ENCODE results near the gene NOTCH3.

Gene NOTCH3

GRCh38 chr19:15200553-15201364 is at the start of gene NOTCH3:
Gene NOTCH3 (minus strand): TSS chr19:15200995. CDS start chr19:15200905, 90 bp downstream.
- DNase-seq, result peak; percentile 20

DNA sequence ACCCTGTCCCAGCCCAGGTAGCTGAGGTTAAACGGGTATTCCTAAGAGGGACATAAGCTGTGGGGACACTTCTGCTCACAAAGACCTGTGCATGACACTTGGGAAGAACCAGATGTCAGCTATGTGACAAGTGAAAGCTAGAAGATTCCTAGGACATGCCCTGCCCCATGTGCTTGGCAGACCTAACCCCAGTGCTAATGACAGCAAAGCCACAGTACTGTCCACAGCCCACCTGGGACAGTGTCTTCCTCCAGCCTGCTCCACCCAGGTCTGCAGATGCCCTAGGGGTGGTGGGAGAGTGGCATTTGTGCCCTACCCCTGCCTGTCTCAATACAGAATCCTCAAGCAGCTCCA is 49.8 kb upstream of the NOTCH3 start:
- DNase-seq, result no peak

DNA sequence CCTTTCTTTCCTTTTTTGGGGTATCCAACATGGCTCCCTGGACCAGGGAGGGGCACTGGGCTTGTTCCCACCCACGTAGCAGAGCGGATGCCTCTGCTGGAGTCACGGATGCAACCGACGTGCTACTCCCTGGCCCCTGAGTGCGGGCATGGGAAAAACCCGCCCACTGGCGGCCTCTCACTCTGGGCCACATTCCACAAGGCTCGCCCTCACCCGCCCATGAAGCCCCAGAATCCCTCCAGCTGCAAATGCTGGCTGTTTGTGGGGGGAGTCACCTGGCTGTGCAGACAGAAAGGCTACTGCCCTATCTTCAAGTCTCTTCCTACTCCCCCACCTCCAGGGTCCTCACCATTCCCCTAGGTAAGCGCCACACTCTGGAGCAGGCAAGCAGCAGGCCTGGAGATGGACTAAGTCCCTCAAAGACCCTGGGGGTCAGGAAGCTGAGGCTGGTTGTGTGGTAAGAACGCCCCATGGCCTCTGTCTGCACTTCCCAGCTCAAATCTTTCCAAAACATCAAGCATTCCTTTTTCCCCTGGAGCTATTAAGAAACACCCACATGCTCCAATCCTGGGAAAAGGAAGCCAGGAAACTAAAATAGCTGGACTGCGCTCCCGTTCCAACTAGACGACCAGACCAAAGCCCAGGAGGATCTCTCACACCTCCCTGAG is 49.3 kb upstream of the NOTCH3 start:
- peak; percentile 86 for DNase-seq

- no peak for DNase-seq
These were observed 48.7 kb upstream of the NOTCH3 start for GRCh38 chr19:15249528-15249874.

DNA sequence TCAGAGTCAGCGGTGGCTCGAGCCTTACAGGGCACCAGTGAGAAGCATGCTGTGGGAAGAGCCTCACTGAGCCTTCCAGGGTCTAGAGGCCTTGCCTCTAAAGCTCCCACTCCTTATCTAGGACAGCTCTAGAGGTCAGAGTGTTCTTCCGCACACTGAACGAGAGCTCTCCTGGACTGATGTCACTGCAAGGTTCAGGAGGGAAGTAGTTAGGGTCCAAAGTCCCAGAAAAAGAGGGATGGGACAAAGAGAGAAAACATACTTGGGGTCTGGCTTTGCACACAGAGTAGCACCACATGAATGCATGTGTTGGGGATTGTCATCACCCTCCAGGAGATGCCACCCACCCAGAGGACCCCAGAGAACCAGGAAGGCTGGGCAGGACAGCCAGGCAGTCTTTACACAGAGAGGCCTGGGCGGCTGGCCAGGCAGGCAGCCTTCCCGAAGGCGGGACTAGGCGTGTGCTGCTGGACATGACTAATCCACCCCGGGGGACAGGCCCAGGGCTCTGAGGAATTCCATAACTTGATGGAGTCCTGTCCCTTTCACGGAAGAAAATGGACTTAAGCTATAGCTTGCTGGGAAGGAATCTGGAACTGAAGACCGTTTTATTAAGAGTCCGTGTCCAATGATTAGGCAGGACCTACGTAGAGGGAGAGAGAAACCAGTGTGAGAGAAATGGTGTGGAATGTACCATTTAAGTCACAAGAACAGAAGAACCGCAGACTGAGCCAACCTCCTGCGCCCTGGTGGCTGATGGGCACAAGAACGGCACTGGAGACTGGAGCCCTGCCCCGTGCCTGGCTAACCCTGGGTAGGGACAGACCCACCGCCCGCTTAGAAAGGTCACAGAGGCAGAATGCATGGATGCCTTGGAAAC is 48.1 kb upstream of the NOTCH3 start:
- DNase-seq, result peak; percentile 90

DNA sequence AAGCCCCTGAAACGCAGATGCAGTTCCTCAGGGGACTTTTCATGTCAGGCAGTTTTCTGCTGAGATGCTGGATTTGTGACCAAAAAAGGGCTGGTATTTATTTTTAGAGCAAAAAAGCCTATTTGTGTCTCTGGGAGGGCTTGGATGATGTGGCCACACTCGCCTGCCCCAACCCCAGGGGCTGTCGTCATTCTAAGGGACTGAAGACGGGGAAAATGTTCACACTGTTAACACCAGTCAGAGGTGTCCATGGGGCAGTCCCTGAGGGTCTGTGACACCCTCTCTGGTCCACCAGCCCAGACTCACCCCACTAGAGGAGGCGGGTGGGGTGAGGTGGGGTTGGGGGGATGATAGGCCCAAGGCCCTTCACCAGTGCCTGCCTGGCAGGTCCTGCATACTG is 47.3 kb upstream of the NOTCH3 start:
- no peak for DNase-seq

- DNase-seq, result no peak
These were observed 46.6 kb upstream of the NOTCH3 start for GRCh38 chr19:15247107-15248014.

- DNase-seq, result no peak
These were observed 45.3 kb upstream of the NOTCH3 start for GRCh38 chr19:15246198-15246481.

DNA sequence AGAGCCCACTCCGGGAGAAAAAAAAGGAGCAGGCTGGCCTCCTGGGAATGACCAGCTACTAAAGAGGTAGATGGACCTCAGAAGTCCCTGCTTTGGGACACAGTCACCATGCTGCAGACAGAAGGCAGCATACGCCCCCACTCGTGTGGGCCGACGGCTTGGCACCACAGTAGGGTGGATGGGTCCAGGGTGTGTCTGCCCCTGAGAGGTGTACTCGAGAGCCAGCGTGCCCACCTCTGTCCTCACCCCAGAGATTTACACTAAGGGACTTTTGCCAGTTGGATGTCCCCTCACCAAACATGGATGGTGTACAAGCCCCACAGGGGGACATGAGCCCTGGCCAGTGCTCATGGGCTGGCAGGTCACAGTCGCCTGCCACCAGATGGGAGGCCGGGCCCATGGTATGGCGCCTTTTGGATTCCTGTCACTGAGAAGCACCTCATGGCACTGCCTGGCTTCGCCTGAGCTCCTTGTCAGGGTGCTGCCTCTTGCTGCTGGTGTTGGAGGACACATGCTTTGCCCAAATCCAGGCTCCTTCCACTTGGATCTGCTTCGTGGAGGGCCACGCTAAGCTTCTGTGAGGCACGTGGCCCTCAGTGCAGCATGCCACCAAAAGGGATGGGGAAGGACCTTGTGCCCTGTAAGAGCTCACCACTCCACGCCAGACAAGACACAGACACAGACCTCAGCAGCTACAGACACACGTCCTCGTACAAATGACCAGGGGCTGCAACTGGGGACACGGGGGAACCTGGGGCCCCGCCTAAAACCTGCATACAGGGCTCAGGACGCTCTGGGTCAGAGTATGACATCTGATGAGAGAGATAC is 44.8 kb upstream of the NOTCH3 start:
- no peak for DNase-seq

GRCh38 chr19:15244808-15245207 is 44.0 kb upstream of the NOTCH3 start:
- DNase-seq, result no peak

- no peak for DNase-seq
These were observed 43.5 kb upstream of the NOTCH3 start for GRCh38 chr19:15244106-15244803.

DNA sequence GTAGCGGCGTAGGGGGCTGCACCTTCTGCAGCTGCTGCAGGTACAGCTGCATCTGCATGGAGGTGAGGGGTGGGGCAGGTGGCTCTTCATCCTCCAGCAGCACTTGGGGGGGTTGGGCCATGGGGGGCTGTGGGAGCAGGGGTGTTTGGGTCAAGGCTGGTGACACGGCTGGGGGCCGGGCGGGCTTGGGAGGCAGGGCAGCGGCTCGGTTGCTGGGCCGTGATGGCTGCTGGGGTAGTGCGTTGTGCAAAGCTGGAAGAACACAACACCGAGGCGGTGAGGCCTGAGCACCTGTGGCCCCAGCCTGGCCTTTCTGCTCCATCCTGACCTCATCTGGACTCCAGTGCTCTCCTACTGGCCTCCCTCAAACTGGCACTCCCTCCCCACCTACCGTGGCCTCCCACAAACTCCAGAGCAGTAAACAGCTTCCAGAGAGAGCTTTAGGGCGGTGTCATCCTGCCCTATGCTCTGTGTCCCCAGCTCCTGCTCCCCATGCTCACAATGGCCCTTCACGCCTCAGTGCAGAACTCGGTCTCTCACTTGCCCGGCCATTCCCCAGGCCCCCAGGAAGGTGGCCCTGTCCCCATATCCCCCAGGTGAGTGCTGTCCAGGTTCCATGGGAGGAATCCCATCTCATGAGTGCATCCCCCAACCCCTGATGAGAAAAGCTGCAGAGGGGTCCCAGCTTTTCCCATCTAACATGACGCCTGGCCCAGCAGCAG is 42.6 kb upstream of the NOTCH3 start:
- DNase-seq, result no peak

- no peak for DNase-seq
These were observed 40.6 kb upstream of the NOTCH3 start for GRCh38 chr19:15241259-15241910.

GRCh38 chr19:15240515-15240914 is 39.7 kb upstream of the NOTCH3 start:
- DNase-seq, result no peak

GRCh38 chr19:15239337-15239949 is 38.6 kb upstream of the NOTCH3 start:
- DNase-seq, result no peak

DNA sequence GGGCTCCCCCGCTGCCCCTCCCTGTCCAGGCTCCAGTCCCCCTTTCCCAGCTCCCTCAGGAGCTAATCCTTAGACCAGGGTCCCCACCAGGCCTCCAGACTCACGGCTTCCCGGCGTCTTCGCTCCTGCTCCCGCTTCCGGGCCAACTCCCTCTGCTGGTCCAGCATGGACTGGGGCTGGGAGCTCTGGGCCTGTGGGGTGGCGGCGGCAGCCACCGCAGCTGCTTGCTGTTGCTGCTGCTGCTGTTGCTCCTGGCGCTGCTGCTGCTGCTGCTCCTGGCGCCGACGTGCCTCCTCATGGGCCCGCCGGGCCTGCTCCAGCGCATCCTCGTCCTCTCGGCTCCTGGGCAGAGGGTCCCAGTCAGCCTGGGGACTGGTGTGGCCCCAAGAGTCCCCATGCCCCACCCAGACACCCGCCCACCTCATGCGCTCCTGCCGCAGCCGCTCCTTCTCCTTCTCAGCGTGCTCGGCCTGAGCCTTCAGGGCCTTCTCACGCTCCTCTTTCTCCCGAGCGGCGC is 37.9 kb upstream of the NOTCH3 start:
- DNase-seq, result no peak

DNA sequence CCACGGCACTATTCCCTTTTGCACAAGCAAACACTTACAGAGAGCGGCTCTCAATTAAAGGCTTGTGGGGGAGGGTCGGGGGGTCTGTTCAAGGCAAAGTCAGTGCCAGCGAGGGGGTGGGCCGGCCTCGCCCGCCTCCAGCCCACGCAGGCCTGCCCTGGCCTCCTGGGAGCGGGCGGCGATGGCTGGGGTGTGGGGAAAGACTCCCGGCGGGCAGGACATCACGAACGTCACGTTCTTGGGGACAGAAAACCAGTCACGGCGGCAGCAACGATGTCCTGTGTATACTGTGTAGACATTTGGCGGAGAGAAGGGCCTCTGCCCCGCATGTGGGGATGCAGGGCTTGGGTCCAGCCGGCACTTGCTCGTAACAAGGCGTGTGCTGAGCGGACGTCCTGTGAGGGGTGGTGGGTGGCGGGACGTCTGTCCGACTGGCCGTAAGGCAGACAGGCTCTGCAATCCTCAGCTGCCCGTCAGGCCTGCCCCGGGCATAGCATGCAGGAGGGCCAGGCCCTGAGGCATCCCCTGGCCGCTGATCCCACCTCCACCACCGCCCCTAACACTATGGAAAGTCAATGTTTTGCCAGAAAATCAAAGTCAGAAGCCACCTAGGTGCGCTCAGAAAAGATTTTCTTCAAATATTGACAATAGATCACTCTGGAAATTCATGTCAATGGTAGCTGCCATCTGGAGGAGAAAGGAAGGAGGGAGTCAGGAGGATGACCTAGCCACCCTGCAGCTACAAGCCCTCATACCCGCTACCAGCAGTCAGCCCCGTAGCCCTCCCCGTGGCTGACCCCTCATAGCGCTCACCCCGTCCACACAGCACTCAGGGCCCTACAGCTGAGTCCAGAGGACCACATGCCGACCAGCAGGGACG is 37.2 kb upstream of the NOTCH3 start:
- DNase-seq, result no peak

GRCh38 chr19:15236886-15237285 is 36.1 kb upstream of the NOTCH3 start:
- DNase-seq, result no peak

All from fibroblast of skin of right biceps (primary cell).